K562 (cell line): ENCODE results near the gene COQ9. TPM values are rescaled to one million over a fixed set of nuclear protein-coding genes. Genes with fewer than 3 reads are reported as not detected.

Experiments
- ATAC-seq: fragments of 200-7000 bp; cut with Tn5 transposase; 3 replicates; pipeline ENCODE4 v1.9.1; 2020; ENCODE audit warnings: moderate library complexity
- Bru-seq: library from RNA; stranded (reverse); fragments of 400-500 nt; gene quantifications from one replicate; lab custom pipeline; 2021; lab: Mats Ljungman, UMichigan
- BruChase-seq, 2 experiments: library from RNA; stranded (reverse); fragments of 400-500 nt; gene quantifications; one replicate each; lab custom pipeline; 2021; lab: Mats Ljungman, UMichigan
- BruUV-seq: library from RNA; stranded (reverse); fragments of 400-500 nt; replicated peaks from 2 replicates; lab custom pipeline; 2021; lab: Mats Ljungman, UMichigan
- CTCF ChIA-PET: fragments of 300-600 bp; formaldehyde crosslinking; extraction: SDS; loops from one replicate; lab custom pipeline; 2021; ENCODE audit warnings: low intra/inter-chr PET ratio; lab: Yijun Ruan, JAX
- POLR2A ChIA-PET: fragments of 300-600, 350-650 bp; sonication (Branson Sonifier 250); formaldehyde crosslinking; extraction: SDS; loops from one replicate; lab custom pipeline; 2021; ENCODE audit warnings: antibody characterized with exemption, inconsistent platforms; lab: Yijun Ruan, JAX
- DNase-seq, 4 experiments: peaks; one replicate each; pipeline versions ENCODE4 v3.0.0 to v3.0.0-alpha.2; 2011 to 2018; ENCODE audit warnings: low spot score in 3 of 4, mixed read lengths in 3 of 4; ENCODE audit errors: extremely low read depth in 1 of 4
- FAIRE-seq: peaks from 2 replicates; lab custom pipeline; 2011; peaks lifted over from hg19 to GRCh38; lab: Jason Lieb, UNC
- H2AFZ ChIP-seq: 2 replicates; pipeline ENCODE4 v1.6.0; 2011; ENCODE audit warnings: low read depth, low read length, control low read depth, inconsistent platforms
- H3K27ac ChIP-seq: fragments of 200-600 bp; 3 replicates; pipeline ENCODE4 v1.8.0; 2011; ENCODE audit warnings: low read depth, mild to moderate bottlenecking, control low read depth, inconsistent platforms, low read length, moderate library complexity, mixed read lengths; ENCODE audit errors: extremely low read depth
- H3K27me3 ChIP-seq, 2 experiments: fragments of 300-600 bp in 1 of 2; 2 replicates in 1 of 2; 3 replicates in 1 of 2; pipeline versions ENCODE4 v1.6.0 to v1.8.0; 2011; ENCODE audit warnings: inconsistent platforms in 2 of 2, low read length in 2 of 2, mild to moderate bottlenecking in 1 of 2, mixed read lengths in 1 of 2, moderate library complexity in 1 of 2; ENCODE audit not compliant: control insufficient read depth in 2 of 2, insufficient read depth in 2 of 2
- H3K36me3 ChIP-seq: fragments of 300-600 bp; 3 replicates; pipeline ENCODE4 v1.8.0; 2011; ENCODE audit warnings: mild to moderate bottlenecking, low read length, inconsistent platforms; ENCODE audit not compliant: control insufficient read depth, insufficient read depth
- H3K4me1 ChIP-seq, 2 experiments: fragments of 200-600 bp in 1 of 2; replicated peaks in 1 of 2; 2 replicates in 1 of 2; 3 replicates in 1 of 2; pipeline versions ENCODE4 v1.5.1 to v1.8.0; 2011; ENCODE audit warnings: inconsistent platforms in 2 of 2, low read length in 2 of 2, mild to moderate bottlenecking in 1 of 2, mixed read lengths in 1 of 2, moderate library complexity in 1 of 2; ENCODE audit not compliant: control insufficient read depth in 2 of 2, insufficient read depth in 2 of 2
- H3K4me2 ChIP-seq: 2 replicates; pipeline ENCODE4 v1.6.1; 2011; ENCODE audit warnings: low read length, control low read depth, inconsistent platforms, mixed read lengths; ENCODE audit not compliant: insufficient read depth
- H3K4me3 ChIP-seq: fragments of 200-600 bp; sonication (generic), shearing (Covaris generic); 2 replicates; pipeline ENCODE4 v1.5.1; 2016; ENCODE audit warnings: control low read depth, inconsistent platforms
- H3K79me2 ChIP-seq: fragments of 200-600 bp; 3 replicates; pipeline ENCODE4 v1.8.0; 2011; ENCODE audit warnings: low read length, inconsistent platforms; ENCODE audit not compliant: control insufficient read depth, insufficient read depth
- H3K9ac ChIP-seq, 2 experiments: 2 replicates each; pipeline versions ENCODE4 v1.6.0 to v1.6.1; 2011; ENCODE audit warnings: low read depth in 2 of 2, low read length in 2 of 2, control low read depth in 1 of 2, inconsistent platforms in 1 of 2, mild to moderate bottlenecking in 1 of 2, mixed read lengths in 1 of 2; ENCODE audit not compliant: insufficient read depth in 1 of 2
- H3K9me1 ChIP-seq: one replicate; pipeline ENCODE4 v1.6.0; 2011; ENCODE audit warnings: inconsistent platforms, mild to moderate bottlenecking, low read length, moderate library complexity; ENCODE audit not compliant: control insufficient read depth, insufficient read depth
- H3K9me3 ChIP-seq: replicated peaks from 2 replicates; pipeline ENCODE4 v1.5.1; 2011; ENCODE audit warnings: low read depth, low read length, inconsistent platforms; ENCODE audit not compliant: control insufficient read depth, insufficient read depth
- H4K20me1 ChIP-seq: replicated peaks from 2 replicates; pipeline ENCODE4 v1.6.1; 2011; ENCODE audit warnings: low read length, inconsistent platforms, mixed read lengths; ENCODE audit not compliant: control insufficient read depth, insufficient read depth
- BDP1 ChIP-seq: IDR thresholded peaks from 3 replicates; pipeline ENCODE4 v1.6.1; 2011; ENCODE audit not compliant: insufficient read length, insufficient read depth
- HDGF ChIP-seq: fragments of 450-650 bp; IDR thresholded peaks from 2 replicates; pipeline ENCODE4 v1.6.1; 2016
- LARP7 ChIP-seq: fragments of 450-650 bp; IDR thresholded peaks from 2 replicates; pipeline ENCODE4 v1.6.1; 2016
- RNF2 ChIP-seq: sonication (generic); IDR thresholded peaks from 2 replicates; pipeline ENCODE4 v1.6.1; 2016
- THRA ChIP-seq: fragments of 450-650 bp; IDR thresholded peaks from 2 replicates; pipeline ENCODE4 v1.6.1; 2017; ENCODE audit warnings: mild to moderate bottlenecking, moderate library complexity
- TOE1 ChIP-seq, 2 experiments: fragments of 450-650 bp in 1 of 2; sonication (generic) in 1 of 2; formaldehyde crosslinking in 1 of 2; IDR thresholded peaks; 2 replicates each; pipeline versions ENCODE4 v1.7.1 to v1.8.0; 2016 to 2022; ENCODE audit warnings: borderline replicate concordance in 2 of 2, mild to moderate bottlenecking in 2 of 2, antibody characterized with exemption in 1 of 2, inconsistent platforms in 1 of 2, low read depth in 1 of 2, missing genetic modification reagents in 1 of 2, moderate library complexity in 1 of 2
- ZBTB26 ChIP-seq: fragments of 450-650 bp; formaldehyde crosslinking; IDR thresholded peaks from 2 replicates; pipeline ENCODE4 v1.4.0; 2022; ENCODE audit warnings: missing genetic modification characterization
- ZNF133 ChIP-seq: fragments of 250-450 bp; sonication (Bioruptor Pico); IDR thresholded peaks from 2 replicates; pipeline ENCODE4 v1.4.0; 2020; ENCODE audit warnings: mild to moderate bottlenecking
- ZNF134 ChIP-seq: fragments of 250-450 bp; sonication (Bioruptor Pico); conservative IDR thresholded peaks from 2 replicates; pipeline ENCODE4 v1.4.0; 2020
- WGBS: fragments of 100-300 bp; shearing (Covaris generic); methylation state at CpG from one replicate; pipeline ENCODE4 v1.1.6; 2016; ENCODE audit warnings: low coverage, mixed read lengths; ENCODE audit not compliant: insufficient coverage; ENCODE audit errors: missing lambda C conversion rate; 5-methylcytosine and 5-hydroxymethylcytosine counted together
- in situ Hi-C: fragments of 300-500 bp; cut with MboI; formaldehyde crosslinking; loops from 4 replicates; pipeline ENCODE4 v1.15.0; 2018; ENCODE audit warnings: inconsistent platforms, mixed read lengths
- intact Hi-C: fragments of 100-400 bp; cut with micrococcal nuclease; formaldehyde crosslinking; loops from 2 replicates; pipeline ENCODE4 v1.14.2; 2022
- long read RNA-seq, 3 experiments: library from polyadenylated mRNA in 2 of 3; library from RNA in 1 of 3; unstranded in 2 of 3; stranded (forward) in 1 of 3; transcript quantifications; one replicate each; pipeline ENCODE4 v2.0.0, GENCODE V29; 2019 to 2022
- polyA minus RNA-seq, 3 experiments: library from RNA; depleted of rRNA, polyadenylated mRNA; stranded (reverse); fragments of >200 nt; gene quantifications; 2 replicates each; pipeline ENCODE4 v1.2.3, GENCODE V29; 2011
- polyA plus RNA-seq, 8 experiments: library from polyadenylated mRNA; depleted of rRNA in 4 of 8; stranded (reverse) in 5 of 8; unstranded in 3 of 8; fragments of >200 nt; fragmentation: Nextera tagmentation in 2 of 8; fragmentation: Illumina TruSeq in 1 of 8; extraction: Ambion mirVana in 2 of 8; extraction: Trizol in 1 of 8; gene quantifications; 2 replicates each; pipeline versions ENCODE4 v1.2.1 to v1.2.3, GENCODE V29; 2011 to 2014; ENCODE audit warnings: inconsistent platforms in 1 of 8, missing spikeins in 1 of 8
- total RNA-seq, 7 experiments: library from RNA; depleted of rRNA in 6 of 7; stranded (reverse); fragments of >200 nt in 6 of 7; fragmentation: Illumina TruSeq in 2 of 7; extraction: Trizol in 2 of 7; gene quantifications; 2 replicates each; pipeline versions ENCODE4 v1.2.1 to v1.2.3, GENCODE V29; 2011 to 2021; ENCODE audit warnings: low replicate concordance in 1 of 7
- TF ChIP-seq, protein P1 (sequence below), 3 experiments: fragments of 200-800 bp in 1 of 3; sonication (Bioruptor generic) in 1 of 3; sonication (generic) in 1 of 3; formaldehyde crosslinking in 1 of 3; IDR thresholded peaks; 2 replicates each; pipeline versions ENCODE4 v1.6.1 to v1.8.0; 2016 to 2022; ENCODE audit warnings: mild to moderate bottlenecking in 2 of 3, missing compliant biosample characterization in 2 of 3, missing genetic modification characterization in 2 of 3, missing genetic modification reagents in 1 of 3

Gene COQ9
- total RNA-seq (2011; cell fraction: chromatin; rRNA removed; ENCODE audit: low replicate concordance), result 89.8 and 122 TPM in 2 replicates
- 76.9 and 77.6 TPM in 2 replicates for total RNA-seq (2011; cell fraction: nucleolus; rRNA removed)
- total RNA-seq (2011; cell fraction: nucleoplasm; rRNA removed), result 91.4 and 128 TPM in 2 replicates
- total RNA-seq (2014; rRNA removed) (74.4 and 98.2 TPM in 2 replicates), total RNA-seq (2014; rRNA removed; fragmentation: Illumina TruSeq; extraction: Trizol) (62.5 and 65.5 TPM in 2 replicates), total RNA-seq (2015; rRNA removed; fragmentation: Illumina TruSeq; extraction: Trizol) (68.9 and 71.4 TPM in 2 replicates), total RNA-seq (2021) (63.3 and 63.7 TPM in 2 replicates), polyA plus RNA-seq (2011; rRNA removed) (139 and 143 TPM in 2 replicates), polyA plus RNA-seq (2014; fragmentation: Illumina TruSeq; extraction: Trizol) (92.0 and 110 TPM in 2 replicates), polyA plus RNA-seq (2014; fragmentation: Nextera tagmentation; extraction: Ambion mirVana) (10 to 100 TPM; 35.0 to 55.2 TPM), polyA plus RNA-seq (2014; rRNA removed) (84.2 and 102 TPM in 2 replicates), polyA minus RNA-seq (2011; rRNA and poly(A)+ RNA removed) (93.4 and 108 TPM in 2 replicates), Bru-seq, nascent RNA (percentile 77 among the genes with signal in this experiment), BruChase-seq, experiment 1, labeled RNA remaining after a 2-hour chase (percentile 78 among the genes with signal in this experiment), BruChase-seq, experiment 2, labeled RNA remaining after a 6-hour chase (percentile 80 among the genes with signal in this experiment)
- polyA plus RNA-seq (2011; cell fraction: cytosol; rRNA removed), result 148 and 155 TPM in 2 replicates
- polyA plus RNA-seq (2011; cell fraction: nucleus; rRNA removed), result 246 and 249 TPM in 2 replicates
- 62.1 and 66.0 TPM in 2 replicates for polyA plus RNA-seq (2012)
- polyA minus RNA-seq (2011; cell fraction: cytosol; rRNA and poly(A)+ RNA removed), result 34.5 and 39.3 TPM in 2 replicates
- polyA minus RNA-seq (2011; cell fraction: nucleus; rRNA and poly(A)+ RNA removed), result 46.4 and 57.6 TPM in 2 replicates
- long read RNA-seq, experiment 1, transcript COQ9-214 (6 exons, 882 nt), result minor isoform, 7 of 315 reads
- long read RNA-seq, experiment 1, transcript COQ9-201 (9 exons, 1,677 nt), result major isoform, 201 of 315 reads
- long read RNA-seq, experiment 1, partial matches to known transcripts, result 55 of 315 reads
- long read RNA-seq, experiment 1, other reads (novel, unspliced or antisense), result 44 of 315 reads
- long read RNA-seq, experiment 2, transcript COQ9-201 (9 exons, 1,677 nt), result major isoform, 39 of 55 reads
- long read RNA-seq, experiment 2, partial matches to known transcripts, result 9 of 55 reads
- long read RNA-seq, experiment 2, other reads (novel, unspliced or antisense), result 5 of 55 reads
- long read RNA-seq, experiment 3, transcript COQ9-201 (9 exons, 1,677 nt), result major isoform, 90 of 113 reads
- long read RNA-seq, experiment 3, partial matches to known transcripts, result 3 of 113 reads
- long read RNA-seq, experiment 3, other reads (novel, unspliced or antisense), result 16 of 113 reads

- DNase-seq, result peak; percentile 93 to 96 (median 94)
- BruUV-seq, result no TSS peak
- CTCF ChIA-PET, result no interaction called here
- intact Hi-C loops (no loop called here), in situ Hi-C loops (no loop called here)
- no peaks in the 10 kb centered on the region for H4K20me1 ChIP-seq
- no peaks in the 10 kb centered on the region for H3K27me3 ChIP-seq
- ATAC-seq, result peak; percentile 99
- peak within 1 kb of the TSS; percentile 88 for H3K4me3 ChIP-seq
- no peaks in the 10 kb centered on the region for H3K9me1 ChIP-seq
- H3K36me3 ChIP-seq, result peaks cover 29% of the 10 kb centered on the region
- peak within 1 kb of the TSS; percentile 97 to 99 for H3K9ac ChIP-seq
- H3K79me2 ChIP-seq, result peaks cover 69% of the 10 kb centered on the region
- FAIRE-seq, result peak; percentile 62
- 0% methylated on average over 57 of the region's 68 CpGs for WGBS
- peaks cover 11 to 15% of the 10 kb centered on the region in 2 experiments; a peak in 3 of 5 replicates for H3K4me1 ChIP-seq
- no peaks in the 10 kb centered on the region for H3K9me3 ChIP-seq
- H3K4me2 ChIP-seq, result peak within 1 kb of the TSS; percentile 90
- peak within 1 kb of the TSS; percentile 83 for H2AFZ ChIP-seq
- H3K27ac ChIP-seq, result peak within 1 kb of the TSS; percentile 93
- POLR2A ChIA-PET, result interaction anchor here (0.6 to 1.7 kb wide), 11 partner anchors 10 to 191 kb away, joined by 3 to 12 read pairs (median 3); partner anchors contain the start of gene ADGRG5
- TF ChIP-seq RNF2 (peak; percentile 62; the same call in 1 of the 2 replicates), ZNF133 (CRISPR knock-in tag) (no peak), LARP7 (0 out of 2 replicates have a peak, but pooled peaks have one; percentile 27), HDGF (no peak), ZBTB26 (CRISPR knock-in tag) (no peak), THRA (no peak), BDP1 (no peak), TOE1 (IDR thresholded peaks at IDR 0.05; ENCODE audit: borderline replicate concordance) (no peak), TOE1 (CRISPR knock-in tag; IDR thresholded peaks at IDR 0.05; ENCODE audit: borderline replicate concordance, low read depth) (no peak), ZNF134 (CRISPR knock-in tag) (peak; percentile 74)
- TF ChIP-seq, protein P1, sequence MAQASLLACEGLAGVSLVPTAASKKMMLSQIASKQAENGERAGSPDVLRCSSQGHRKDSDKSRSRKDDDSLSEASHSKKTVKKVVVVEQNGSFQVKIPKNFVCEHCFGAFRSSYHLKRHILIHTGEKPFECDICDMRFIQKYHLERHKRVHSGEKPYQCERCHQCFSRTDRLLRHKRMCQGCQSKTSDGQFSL (CRISPR knock-in tag; IDR thresholded peaks at IDR 0.05), result no peak
- TF ChIP-seq, protein P1 (tag; IDR thresholded peaks at IDR 0.05), result no peak
Observed at GRCh38 chr16:57447186-57447962, at the start of gene COQ9, which contains the start of gene CIAPIN1. Gene COQ9 (plus strand): TSS chr16:57447479. CDS start chr16:57447506, 27 bp downstream. Gene CIAPIN1 (minus strand): TSS chr16:57447385. CDS start chr16:57440928, 6,457 bp downstream.
